Kidney epithelial cell (primary cell): ENCODE data around the gene SLC26A9. TPM values are rescaled to one million over a fixed set of nuclear protein-coding genes. Genes with fewer than 3 reads are reported as not detected.
"Not testable (repeated sequence)": the region's sequence is repeated elsewhere in the genome, so short reads cannot be mapped to it uniquely, and the experiment has no call there.

ENCODE experiments used
- DNase-seq: peaks from one replicate; pipeline ENCODE4 v3.0.0-alpha.2; 2010; ENCODE audit warnings: low read depth
- H3K27me3 ChIP-seq: 2 replicates; pipeline ENCODE4 v1.6.0; 2011; ENCODE audit warnings: low read length; ENCODE audit not compliant: control insufficient read depth, insufficient read depth
- H3K36me3 ChIP-seq: 2 replicates; pipeline ENCODE4 v1.5.1; 2011; ENCODE audit warnings: low read length; ENCODE audit not compliant: control insufficient read depth, insufficient read depth
- H3K4me3 ChIP-seq: 2 replicates; pipeline ENCODE4 v1.5.1; 2011; ENCODE audit warnings: low read depth, mild to moderate bottlenecking, control low read depth, low read length
- CTCF ChIP-seq: IDR thresholded peaks from 2 replicates; pipeline ENCODE4 v1.5.1; 2011; ENCODE audit warnings: mild to moderate bottlenecking, moderate library complexity, low read length, control low read depth, inconsistent platforms; ENCODE audit not compliant: insufficient read depth, poor library complexity, severe bottlenecking
- total RNA-seq: library from RNA; depleted of rRNA; stranded (reverse); fragments of >200 nt; gene quantifications from 2 replicates; pipeline ENCODE4 v1.2.3, GENCODE V29; 2015

SLC26A9 gene
- total RNA-seq, 1 donor from 2014 or later, result not detected

- TF ChIP-seq CTCF, result no peak
- H3K27me3 ChIP-seq, result no peaks in the 10 kb centered on the region
- no peak overlapping the region for H3K4me3 ChIP-seq
- no peaks in the 10 kb centered on the region for H3K36me3 ChIP-seq
- no peak for DNase-seq
Observed at GRCh38 chr1:205883792-205884191, 59.5 kb downstream of the SLC26A9 start.

GRCh38 chr1:205880923-205881322 lies 62.3 kb downstream of the SLC26A9 start:
- TF ChIP-seq CTCF, result no peak
- DNase-seq, result no peak
- H3K36me3 ChIP-seq, result no peaks in the 10 kb centered on the region
- no peak overlapping the region for H3K4me3 ChIP-seq
- H3K27me3 ChIP-seq, result no peaks in the 10 kb centered on the region

GRCh38 chr1:205879974-205880373 lies 63.3 kb downstream of the SLC26A9 start:
- H3K36me3 ChIP-seq, result no peaks in the 10 kb centered on the region
- TF ChIP-seq CTCF, result no peak
- no peak overlapping the region for H3K4me3 ChIP-seq
- no peak for DNase-seq
- H3K27me3 ChIP-seq, result no peaks in the 10 kb centered on the region

GRCh38 chr1:205878026-205878425 lies 65.2 kb downstream of the SLC26A9 start:
- Histone ChIP-seq H3K27me3 (no peaks in the 10 kb centered on the region), H3K4me3 (no peak overlapping the region), H3K36me3 (no peaks in the 10 kb centered on the region)
- no peak for DNase-seq
- TF ChIP-seq CTCF, result no peak

GRCh38 chr1:205873148-205873547 lies 70.1 kb downstream of the SLC26A9 start:
- H3K4me3 ChIP-seq, H3K36me3 ChIP-seq, DNase-seq, H3K27me3 ChIP-seq: not testable (repeated sequence)

- H3K4me3 ChIP-seq, result no peak overlapping the region
- no peaks in the 10 kb centered on the region for H3K36me3 ChIP-seq
- H3K27me3 ChIP-seq, result no peaks in the 10 kb centered on the region
- no peak for TF ChIP-seq CTCF
- no peak for DNase-seq
Observed at GRCh38 chr1:205870236-205870635, 73.0 kb downstream of the SLC26A9 start.

Other genes starting within 250 kb of the SLC26A9 start
- gene NUCKS1, start 193.3 kb downstream of the SLC26A9 start, total RNA-seq, result 63.9 and 72.6 TPM in 2 replicates
- gene RAB29, start 168.0 kb downstream of the SLC26A9 start, total RNA-seq, result 21.6 and 24.4 TPM in 2 replicates
- 17.2 and 20.9 TPM in 2 replicates for gene SLC41A1, start 130.3 kb downstream of the SLC26A9 start, total RNA-seq
- 0.04 and 1.8 TPM in 2 replicates for gene PM20D1, start 93.3 kb downstream of the SLC26A9 start, total RNA-seq
- gene RAB7B, start 59.9 kb upstream of the SLC26A9 start, total RNA-seq, result 0.13 TPM in 1 of 2 replicates, not detected in the other
- gene CTSE, start 80.4 kb upstream of the SLC26A9 start, total RNA-seq, result not detected in 2 replicates
- gene RHEX, start 109.7 kb upstream of the SLC26A9 start, total RNA-seq, result 0.42 and 0.82 TPM in 2 replicates
- gene AVPR1B, start 173.9 kb upstream of the SLC26A9 start, total RNA-seq, result not detected in 2 replicates